GM19438 (cell line): Measurements from ENCODE around the gene PERCC1.

Source experiments
- ATAC-seq: cut with Tn5 transposase; IDR thresholded peaks from one replicate; pipeline ENCODE4 v1.9.1; 2021; ENCODE audit warnings: low read depth; ENCODE audit not compliant: unreplicated experiment

The PERCC1 gene

DNA sequence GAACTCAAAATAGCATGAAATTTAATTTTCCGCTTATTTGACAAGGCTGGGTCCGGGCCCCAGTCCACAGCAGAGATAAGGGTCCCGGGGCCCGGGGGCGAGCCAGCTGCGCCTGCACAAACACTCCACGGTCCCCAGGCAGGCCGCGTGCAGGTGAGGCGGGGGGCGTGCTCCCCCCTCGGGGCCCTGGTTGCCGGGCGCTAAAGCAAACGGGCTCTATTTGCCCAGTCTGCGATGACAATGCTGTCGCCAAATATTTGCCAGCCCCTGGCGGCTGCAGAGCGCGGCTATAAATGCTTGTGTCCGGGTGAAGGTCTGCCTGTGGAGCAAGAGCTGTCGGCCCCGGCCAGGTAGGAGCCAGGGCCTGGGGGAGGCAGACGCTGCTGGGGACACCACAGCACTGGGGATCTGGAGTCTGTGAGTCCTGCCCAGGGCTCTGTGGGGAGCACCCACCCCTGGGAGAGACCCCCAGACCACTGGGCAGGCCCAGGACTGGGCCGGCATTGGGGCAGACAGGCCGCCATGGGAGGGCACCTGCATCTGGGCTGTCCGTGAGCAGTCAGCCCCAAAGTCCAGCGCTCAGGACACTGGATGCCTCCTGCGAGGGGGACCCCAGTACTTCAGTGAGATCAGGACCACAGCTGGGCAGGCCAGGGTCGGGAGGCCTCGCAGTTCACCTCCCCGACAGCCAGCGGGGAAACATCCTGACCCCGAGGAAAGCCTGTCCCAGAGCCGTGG lies at the start of gene PERCC1:
Gene PERCC1 (plus strand): TSS at position 320 of the 738 bp plus-strand sequence. CDS start 1,516 bp downstream, outside the sequence.
- no peak for ATAC-seq

DNA sequence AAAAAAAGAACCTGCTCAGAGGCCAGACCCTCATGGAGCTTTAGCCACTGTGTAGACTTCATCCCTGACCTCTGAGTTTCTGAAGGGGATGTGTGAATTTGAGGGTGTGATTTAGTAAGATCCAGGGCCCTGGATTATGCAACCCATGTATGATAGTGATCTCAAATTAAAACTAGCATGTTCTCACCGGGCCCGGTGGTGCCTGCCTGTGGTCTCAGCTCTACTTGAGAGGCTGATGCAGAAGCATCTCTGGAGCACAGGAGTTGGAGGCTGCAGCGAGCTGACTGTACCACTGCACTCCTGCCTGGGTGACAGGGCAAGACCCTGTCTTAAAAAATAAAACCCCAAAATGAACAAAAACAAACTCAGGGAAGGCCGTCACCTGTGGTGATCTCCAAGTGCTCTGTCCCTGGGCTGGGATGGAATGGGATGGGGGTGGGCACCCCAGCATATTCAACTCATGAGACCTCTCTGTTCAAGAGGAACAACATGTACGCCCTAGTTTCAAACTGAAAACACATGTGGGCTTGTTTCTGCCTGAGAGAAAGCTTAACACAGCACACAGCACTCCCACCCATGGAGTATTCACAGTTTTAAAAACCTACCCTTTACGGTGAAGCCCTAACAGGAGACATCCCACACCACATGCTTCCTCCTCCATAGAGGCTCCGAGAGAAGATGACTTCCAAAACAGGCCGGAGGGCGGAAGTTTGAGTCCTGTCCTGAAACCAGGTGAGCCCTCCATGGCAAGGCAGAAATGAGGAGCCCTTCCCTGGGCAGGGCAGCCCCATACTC lies 49.1 kb upstream of the PERCC1 start:
- no peak for ATAC-seq

DNA sequence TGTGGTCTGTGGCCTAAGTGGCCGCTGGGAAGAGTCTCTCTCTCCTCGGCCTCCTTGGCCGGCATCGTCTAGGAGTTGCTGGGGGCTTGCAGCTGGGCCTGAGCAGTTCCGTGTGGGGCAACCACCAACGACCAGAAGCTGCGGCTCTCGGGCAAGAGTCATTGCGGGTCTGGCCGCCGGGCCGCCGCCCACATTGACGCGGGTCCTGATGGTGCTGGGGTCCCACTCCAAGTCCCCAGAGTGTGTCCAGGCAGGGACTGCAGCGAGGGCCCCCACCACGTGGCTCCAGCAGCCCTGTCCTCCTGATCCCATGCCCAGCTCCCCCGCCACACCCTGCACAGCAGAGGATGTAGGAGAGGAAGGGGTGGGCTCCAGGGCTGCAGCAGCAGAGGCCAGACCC lies 47.3 kb upstream of the PERCC1 start:
- no peak for ATAC-seq

DNA sequence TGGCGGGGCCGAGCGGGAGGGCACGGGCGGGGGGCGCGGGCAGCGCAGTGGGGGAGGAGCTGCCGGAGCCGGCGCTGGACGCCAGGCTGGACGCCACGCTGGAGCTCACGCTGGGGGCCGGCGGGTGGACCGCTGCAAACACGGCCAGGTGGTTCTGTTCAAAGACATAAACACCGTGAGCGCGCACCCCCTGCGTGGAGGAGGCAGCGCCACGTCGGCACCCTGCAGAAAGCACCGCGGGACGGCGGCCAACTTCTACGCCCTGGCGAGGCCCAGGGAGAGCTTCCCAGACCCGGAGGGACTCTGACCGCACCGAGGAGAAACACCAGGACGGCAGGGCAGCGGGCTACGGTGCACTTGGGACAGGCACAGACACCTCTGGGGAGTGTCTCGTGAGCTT lies 45.6 kb upstream of the PERCC1 start:
- no peak for ATAC-seq

DNA sequence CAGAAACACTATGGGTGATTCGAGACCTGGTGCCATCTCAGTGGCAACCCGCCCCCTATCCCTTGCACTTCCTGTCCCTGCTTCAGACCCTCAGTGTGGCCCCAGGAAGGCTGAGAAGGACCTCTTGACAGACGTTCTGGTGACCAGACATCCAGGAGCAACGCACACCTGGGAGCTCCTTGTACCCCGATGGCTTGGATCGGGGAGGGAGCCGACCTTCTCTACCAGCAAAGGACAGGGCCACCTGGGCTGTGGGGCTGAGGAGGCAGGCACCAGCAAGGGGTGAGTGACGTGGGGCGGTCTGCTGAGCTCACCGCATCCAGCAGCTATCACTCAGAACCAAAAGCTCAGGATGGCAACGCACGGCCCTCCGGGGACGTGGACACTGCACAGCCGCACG lies 43.5 kb upstream of the PERCC1 start:
- ATAC-seq, result no peak

DNA sequence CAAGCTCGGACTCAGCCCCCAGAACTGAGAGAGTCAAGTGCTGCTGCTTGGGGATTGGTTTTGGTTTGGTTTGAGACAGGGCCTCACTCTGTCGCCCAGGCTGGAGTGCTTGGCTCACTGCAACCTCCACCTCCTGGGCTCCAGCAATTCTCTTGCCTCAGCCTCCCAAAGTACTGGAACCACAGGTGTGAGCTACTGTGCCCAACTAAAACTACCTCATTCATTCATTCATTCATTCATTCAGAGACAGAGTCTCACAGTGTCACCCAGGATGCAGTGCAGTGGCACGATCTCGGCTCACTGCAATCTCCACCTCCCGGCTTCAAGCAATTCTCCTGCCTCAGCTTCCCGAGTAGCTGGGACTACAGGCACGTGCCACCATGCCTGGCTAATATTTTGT lies 41.1 kb upstream of the PERCC1 start:
- no peak for ATAC-seq

DNA sequence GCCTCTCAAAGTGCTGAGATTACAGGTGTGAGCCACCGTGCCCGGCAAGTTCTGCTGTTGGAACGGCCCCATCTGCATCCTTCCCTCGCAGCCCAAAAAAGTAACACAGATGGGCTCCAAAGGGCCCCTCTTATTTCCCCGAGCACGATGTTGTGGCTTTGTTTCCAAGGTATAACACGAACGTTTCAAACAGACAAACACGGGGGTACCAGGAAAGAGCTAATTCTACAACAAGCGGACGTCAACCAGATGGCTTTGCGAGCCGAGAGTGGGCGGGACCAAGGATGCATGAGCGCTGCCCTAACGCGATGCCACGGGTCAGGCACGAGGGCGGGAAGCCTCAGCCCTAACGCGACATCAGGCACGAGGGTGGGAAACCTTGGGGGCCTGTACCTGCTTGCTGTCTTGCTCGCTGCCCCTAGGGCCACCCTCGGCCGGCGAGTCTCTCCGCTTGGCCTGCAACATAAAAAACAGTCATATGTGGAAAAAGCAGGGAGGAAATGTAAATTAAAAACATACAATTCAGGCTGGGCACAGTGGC lies 40.6 kb upstream of the PERCC1 start:
- ATAC-seq, result no peak

DNA sequence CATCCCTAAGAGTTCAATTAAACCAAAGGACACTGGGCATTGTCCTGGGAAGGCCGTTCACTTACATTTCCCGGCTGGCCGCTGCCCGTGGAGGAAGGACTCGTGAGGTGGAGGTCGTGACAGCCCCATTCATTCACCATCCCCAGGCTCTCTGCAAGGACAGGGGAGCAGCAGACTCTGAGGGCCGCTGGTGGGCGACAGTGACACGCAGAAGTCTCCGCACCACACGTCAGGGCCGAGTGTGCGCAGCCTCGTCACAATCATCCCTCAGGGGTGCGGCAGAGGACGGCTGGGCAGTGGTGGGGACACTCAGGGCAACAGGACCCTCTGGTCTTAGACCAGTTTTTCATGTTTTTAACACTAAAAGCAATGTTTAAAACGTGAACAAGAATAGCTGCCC lies 38.1 kb upstream of the PERCC1 start:
- no peak for ATAC-seq

DNA sequence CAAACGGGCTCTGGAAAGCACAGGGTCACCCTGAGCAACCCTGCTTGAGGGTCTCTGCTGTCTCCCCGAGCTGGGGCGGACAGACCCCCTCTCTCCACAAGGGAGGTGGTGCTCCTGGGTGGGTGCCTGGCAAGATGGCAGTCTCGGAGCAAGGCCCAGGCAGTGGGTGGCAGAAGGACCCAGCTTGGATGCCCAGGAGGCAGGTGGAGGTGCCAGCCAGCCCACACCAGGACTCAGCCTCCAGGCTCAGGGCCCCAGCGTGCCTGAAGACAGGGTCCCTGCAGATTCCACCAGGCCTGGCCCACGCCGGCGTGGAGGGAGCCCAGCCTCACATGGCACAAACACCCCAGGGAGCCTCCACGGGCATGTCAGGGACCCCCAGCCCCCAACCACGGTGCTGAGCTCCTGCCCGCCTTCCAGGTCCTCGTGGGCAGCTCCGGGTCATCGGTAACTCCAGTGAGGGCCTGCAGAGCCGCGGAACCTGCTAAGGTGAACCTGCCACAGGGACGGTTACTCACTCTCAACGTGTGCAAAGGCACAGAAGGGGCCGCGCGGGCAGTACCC lies 37.2 kb upstream of the PERCC1 start:
- ATAC-seq, result no peak

DNA sequence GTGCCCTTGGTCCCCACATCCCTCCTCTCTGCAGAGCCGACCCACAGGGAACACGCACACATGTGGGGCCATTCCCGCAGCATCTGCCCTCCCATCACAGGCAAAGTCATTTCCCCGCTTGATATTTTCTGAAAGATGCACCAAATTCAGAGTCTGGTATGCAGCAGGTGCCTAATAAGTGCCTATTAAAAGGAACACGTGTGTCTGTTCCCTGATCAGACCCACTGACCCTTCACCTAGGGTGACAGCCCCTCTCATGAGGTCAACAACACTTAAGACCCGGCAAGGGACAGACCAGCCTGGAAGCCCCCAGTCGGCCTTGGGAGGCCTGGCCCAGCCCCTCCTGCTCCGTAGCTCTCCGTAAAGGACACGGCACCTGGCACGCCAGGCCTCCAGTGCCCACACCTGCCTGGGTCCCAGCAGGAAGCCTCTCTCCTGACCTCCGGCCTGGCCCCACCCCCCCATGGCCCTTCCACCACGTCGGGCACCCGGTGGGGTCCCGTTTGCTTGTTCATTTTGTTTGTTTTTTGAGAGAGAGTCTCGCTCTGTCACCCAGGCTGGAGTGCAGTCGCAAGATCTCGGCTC lies 36.4 kb upstream of the PERCC1 start:
- no peak for ATAC-seq

DNA sequence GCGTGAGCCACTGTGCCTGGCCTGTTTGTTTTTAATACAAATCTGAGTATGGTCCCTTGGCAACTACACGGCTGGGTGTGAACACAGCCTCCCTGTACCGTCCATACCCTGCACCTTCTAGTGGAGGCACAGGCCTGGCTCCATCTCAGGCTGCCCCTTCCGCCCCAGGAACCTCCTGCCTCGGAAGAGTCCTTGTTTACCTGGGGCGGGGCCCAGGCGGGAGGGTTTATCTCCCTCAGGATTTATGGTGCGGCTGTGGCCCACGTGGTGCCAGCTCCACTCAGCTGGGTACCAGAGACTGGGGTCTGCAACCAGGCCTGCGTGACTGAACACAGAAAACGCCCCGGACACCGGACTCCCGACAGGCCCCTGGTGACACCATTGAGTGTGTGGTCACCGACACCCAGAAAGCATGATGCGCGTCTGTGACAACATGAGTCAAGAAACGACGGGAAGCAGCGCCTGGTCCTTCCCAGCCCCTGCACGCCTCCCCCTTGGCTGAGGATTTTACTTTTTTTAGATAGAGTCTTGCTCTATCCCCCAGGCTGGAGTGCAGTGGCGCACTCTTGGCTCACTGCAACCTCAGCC lies 35.3 kb upstream of the PERCC1 start:
- no peak for ATAC-seq

DNA sequence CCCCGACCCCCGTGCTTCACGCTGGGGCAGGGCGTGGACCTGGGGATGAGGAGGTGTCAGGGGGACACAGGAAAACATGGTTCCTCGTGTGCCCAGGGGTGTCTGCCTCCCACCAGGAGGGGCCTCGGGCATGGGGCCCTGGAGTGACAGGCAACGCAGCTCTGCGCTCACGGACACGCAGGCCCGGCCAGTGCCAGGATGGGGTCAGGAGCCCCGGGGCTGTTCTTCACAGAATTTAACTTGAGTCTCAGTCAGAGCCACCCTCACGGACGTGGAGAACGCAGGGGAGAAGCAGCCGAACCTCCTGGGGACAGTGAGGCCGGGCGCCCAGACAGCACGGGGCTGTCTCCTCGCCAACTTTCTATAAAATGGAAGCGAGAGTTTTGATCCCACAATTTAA lies 33.1 kb upstream of the PERCC1 start:
- no peak for ATAC-seq

DNA sequence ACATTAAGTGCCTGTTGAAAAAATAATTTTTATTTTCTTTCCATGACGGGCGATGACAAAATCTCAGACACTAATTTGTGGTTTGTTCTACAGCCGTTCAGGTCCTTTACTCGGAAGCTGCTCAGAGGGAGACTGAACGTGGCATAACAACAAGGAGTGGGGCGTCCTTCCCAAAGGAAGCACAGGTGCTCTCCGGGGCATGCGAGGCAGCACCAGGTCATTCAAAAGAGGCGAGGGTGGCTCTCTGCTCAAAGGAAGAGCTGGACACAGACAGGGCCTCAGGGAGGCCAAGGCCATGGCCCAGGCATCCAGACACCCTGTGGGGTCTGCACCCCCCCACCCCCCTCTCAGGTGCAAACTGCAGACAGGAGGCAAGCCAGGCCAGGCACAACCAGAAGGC lies 32.5 kb upstream of the PERCC1 start:
- no peak for ATAC-seq

DNA sequence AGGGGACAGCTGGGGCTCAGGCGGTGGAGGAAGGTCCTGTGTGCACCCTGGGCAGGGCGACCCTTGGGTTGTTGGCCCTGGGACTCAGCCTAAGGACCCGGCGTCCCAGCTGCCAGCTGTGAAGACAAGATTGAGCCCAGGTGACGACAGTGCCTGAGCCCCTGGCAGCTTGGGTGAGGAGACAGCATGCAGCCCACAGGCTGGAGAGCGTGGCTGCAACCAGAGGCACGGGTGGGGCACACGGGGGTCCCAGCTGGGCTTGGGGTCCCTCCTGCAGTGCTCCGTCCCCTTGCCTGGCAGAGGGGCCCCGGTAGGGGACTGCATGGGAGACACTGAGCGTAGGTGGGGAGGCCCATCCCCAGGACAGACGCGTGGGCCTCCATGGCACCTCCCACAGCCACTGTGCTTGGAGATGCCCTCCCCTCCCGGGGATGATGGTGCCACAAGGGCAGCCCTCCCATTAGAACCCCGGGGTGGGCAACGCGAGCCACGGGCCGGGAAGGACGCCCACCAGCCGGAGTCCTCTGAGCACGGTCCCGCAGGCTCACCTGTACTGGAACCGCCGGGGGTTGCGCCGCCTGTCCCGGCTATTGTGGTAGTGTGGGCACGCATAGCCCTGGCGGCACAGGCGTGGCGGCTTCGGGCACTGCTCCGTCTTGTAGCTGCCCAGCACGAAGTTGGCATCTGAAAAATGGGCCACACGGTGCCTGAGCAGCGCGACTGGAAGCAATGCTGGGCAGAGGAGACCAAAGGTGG lies 31.9 kb upstream of the PERCC1 start:
- no peak for ATAC-seq

DNA sequence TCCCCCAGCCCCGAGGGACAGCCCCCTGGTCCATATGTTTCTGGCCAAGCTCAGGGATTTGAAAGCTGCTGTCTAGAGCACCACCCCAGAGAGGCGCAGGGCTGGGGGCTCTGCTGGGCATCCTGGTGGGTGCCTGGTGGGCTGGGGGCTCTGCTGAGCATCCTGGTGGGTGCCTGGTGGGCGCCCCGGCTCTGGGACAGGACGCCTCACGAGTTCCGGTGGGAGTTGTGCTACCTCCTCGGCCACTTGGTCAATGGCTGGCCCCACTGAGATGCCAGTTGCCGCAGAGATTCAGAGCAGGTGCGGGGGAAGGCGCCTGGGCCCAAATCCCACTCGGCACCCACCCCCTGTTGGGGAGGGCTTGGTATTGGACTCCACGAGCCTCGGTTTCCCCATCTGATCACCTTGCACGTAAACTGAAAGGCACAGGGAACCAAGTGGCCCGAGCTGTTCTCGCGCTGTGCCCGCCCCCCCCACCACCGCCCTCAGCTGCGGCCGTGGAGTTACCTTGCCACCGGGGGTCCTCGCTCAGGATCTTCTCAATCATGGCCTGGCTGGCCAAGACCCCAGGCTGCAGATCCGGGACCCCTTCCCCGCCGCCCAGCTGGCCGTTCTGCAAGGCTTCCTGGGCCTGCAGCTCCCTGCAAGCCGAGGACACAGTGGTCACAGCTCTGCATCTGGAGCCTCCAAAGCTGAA lies 29.7 kb upstream of the PERCC1 start:
- ATAC-seq, result no peak

DNA sequence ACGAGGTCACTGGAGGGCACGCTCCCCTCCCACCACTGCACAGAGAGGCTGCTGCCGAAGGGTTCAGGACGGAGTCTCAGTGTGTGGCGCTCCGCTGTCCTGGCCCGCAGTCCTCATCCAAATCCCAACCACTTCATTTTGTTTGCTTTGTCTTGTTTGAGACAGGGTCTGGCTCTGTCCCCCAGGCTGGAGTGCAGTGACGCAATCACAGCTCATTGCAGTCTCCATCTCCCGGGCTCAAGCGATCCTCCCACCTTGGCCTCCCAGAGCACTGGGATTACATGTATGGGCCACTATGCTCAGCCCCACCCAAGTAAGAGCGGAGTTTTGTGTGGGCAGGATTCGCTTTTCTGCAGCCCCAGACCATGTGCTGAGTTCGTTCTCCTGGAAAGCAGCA lies 29.1 kb upstream of the PERCC1 start:
- no peak for ATAC-seq

DNA sequence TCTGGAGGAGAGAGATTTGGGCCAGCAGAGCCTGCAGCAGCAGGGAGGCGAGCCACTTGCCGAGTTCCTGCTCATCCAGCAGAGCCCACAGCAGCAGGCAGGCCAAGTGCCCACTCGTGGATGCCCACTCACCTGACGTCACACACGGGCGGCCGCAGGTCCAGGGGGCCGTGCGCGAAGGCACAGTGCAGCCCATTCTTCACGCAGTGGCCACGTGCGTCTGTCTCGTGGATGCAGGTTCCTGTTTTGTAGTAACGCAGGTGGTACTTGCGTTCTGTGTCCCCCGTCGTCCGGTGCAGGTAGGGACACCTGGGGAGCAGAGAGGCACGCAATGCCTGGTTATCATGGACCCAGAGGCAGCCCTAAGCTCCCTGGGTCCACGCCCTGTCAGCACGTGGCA lies 27.8 kb upstream of the PERCC1 start:
- no peak for ATAC-seq

DNA sequence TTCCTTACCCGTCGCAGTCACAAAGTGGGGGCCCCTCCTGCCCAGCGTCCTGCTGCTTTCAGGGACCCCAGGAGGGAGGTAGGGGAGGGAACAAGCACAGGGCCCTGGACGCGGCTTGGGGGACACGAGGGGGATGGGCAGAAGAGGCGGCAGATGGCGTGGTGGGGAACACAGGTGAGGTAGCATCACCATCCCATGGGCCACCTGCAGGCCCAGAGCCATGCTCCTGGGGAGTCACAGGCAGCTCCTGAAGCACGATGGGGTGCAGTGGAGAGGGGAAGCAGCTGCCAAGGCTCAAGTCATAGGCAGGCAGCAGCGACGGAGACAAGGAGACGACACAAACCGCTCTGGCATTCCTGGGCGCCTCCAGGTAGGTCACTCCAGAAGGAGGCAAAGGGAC lies 27.1 kb upstream of the PERCC1 start:
- ATAC-seq, result no peak

DNA sequence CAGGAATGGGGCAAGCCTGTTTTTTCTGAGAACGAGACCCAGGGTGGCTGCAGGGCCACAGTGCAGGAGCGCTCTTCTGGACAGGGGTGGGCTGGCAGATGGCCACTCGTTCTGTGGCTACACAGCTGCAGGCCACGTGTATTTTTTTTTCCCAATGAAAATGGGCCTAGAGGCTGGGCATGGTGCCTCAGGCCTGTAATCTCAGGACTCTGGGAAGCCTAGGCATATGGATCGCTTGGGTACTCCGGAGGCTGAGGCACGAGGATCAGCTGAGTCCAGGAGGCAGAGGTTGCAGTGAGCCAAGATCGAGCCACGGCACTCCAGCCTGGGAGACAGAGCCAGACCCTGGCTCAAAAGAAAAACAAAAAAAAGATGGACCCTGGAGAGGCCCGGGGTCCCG lies 23.1 kb upstream of the PERCC1 start:
- ATAC-seq, result no peak
